ENCODE data around the gene CHORDC1.

GRCh38 chr11:90246468-90246867, 23.6 kb upstream of the CHORDC1 start:
- no peak for TF ChIP-seq CTCF (conservative IDR thresholded peaks at IDR 0.05)
- no peak for TF ChIP-seq ZFX (IDR thresholded peaks at IDR 0.05)

All from C4-2B (cell line).